SKM-1 treated with dmso at 0.1 percent for 144 hours (cell line): ENCODE measurements around the gene FAF2.
"Not testable (repeated sequence)": the region's sequence is repeated elsewhere in the genome, so short reads cannot be mapped to it uniquely, and the experiment has no call there.

Source experiments
- DNase-seq: peaks from one replicate; lab custom pipeline; 2025; ENCODE audit not compliant: unreplicated experiment; lab: John Stamatoyannopoulos, UW

Gene FAF2, protein sequence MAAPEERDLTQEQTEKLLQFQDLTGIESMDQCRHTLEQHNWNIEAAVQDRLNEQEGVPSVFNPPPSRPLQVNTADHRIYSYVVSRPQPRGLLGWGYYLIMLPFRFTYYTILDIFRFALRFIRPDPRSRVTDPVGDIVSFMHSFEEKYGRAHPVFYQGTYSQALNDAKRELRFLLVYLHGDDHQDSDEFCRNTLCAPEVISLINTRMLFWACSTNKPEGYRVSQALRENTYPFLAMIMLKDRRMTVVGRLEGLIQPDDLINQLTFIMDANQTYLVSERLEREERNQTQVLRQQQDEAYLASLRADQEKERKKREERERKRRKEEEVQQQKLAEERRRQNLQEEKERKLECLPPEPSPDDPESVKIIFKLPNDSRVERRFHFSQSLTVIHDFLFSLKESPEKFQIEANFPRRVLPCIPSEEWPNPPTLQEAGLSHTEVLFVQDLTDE

DNA sequence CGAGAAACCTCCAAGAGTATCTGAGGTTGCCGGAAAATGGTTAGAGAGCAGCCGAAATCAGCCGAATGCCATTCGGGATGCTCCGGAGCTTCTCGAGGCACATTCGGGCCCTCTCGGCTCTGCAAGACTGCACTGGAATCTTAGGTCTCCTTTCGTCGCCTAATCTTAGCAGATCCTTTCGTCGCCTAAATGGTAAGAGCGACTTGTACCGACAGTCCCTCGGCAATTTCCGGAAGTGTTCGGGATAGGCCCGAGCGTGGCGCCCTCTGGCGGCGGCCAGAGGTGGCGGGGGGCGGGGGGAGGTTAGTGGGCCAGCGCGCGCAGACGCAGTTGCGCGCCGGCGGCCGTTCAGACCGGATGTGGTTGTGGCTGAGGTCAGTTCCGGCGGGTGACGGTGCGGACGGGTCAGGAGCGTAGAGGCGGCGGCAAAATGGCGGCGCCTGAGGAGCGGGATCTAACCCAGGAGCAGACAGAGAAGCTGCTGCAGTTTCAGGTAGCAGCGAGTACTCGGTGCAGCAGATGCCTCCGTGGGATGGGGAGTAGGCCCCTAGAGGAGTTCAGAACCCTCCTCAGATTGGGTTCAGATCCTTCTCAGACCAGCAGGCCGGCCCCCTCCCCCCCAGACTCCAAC is at the start of gene FAF2:
Gene FAF2 (plus strand): TSS at position 408 of the 631 bp plus-strand sequence. CDS start 23 bp downstream, at position 431.
- DNase-seq: peak; percentile 97

DNA sequence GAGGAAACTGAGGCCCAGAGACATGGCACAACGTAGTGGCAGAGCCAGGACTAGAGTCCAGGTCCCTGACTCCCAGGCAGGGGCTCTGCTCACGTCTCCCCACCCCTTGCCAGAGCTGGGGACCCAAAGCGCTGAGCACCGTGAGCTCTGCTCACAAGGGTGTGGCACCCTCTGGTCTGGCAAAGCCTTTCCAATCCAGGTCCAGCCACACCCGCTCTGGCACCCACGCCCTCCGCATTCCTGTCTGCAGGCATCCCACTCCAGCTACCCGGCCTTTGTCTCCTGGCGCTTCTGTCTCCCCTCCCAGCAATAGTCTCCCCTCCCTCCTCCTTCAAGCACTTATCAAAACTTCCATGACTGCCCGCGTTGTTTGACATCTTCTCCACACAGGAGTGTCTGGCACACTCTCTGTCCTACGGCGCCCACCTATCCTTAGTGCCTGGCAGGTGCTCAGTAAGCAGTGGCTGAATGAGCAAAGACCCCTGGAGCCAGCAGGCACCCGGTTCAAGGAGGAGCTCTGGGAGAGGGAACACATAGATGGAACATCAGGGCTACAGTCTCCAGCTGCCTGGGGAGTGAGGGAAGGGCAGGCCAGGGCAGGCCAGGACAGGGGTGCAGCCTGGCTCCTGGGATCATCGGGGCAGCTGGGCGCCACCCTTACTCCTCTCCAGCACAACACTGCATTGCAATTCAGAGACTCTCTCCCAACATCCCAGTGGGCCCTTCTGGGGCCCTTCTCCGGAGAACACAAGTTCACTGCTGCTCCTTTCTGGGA is 47.6 kb upstream of the FAF2 start:
- DNase-seq: no peak

DNA sequence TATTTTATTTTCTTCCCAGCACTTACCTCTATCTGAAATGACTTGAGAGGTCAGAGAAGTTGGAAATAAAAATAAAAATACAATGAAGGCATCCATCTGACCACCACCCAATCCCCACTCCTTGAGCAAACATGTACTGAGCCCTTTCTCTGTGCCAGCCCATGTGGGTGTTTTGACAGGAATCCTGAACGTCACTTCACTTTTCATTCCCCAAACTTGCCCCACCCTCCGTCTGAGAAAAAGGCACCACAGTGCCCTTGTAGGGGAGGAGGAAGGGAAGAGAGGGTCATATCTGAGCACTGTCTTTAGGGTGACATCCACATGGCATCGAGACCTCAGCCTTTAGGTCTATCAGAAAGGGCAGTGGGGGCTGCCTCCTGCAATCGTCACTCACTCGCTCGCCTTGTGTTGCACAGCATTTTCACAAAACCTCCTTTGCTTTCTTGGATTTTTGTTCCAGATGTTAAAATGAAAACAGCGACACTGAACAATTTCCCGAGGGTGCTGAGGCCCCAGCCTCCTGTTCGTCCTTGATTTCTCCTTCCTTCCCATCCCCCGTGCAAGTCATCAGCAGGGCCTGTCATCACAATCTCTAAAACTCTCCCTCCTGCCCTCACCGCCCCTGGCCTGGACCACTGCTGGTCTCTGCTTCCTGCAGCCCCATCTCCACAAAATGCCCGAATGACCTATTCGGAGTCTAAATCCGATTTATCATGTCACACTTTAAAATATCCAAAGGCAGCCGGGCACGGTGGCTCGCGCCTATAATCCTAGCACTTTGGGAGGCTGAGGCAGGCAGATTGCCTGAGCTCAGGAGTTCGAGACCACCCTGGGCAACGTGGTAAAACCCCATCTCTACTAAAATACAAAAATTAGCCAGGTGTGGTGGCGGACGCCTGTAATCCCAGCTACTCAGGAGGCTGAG is 46.6 kb upstream of the FAF2 start:
- DNase-seq: no peak

GRCh38 chr5:176405656-176406435 is 42.3 kb upstream of the FAF2 start:
- DNase-seq: no peak

DNA sequence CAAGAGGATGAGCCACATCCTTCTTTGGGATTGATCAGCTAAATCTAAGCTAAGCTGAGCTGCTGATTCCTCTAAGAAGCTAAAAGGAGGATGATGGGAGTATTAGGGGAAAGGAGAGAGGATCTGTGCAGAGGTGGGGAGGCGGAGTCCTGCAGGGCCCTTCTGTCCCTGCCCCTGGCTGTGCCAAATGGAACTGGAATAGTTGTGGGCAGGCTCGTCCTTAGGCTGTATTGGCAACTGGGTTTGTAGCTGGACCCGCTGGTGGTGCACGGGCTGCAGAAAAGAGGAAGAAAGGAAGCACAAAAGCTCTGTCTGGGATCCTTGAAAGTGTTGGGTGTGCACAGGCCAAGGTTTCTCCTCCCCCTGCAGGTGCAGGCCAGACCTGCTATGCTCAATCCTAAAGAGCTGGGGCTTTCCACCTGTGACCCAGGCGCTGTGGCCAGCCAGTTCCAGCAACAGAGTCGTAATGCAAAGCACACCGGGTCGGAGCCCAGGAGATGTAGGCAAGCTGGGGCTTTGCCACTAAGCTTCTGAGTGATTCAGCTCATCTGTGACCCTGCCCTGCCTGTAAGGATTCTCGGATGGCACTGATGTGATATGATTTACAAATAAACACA is 41.6 kb upstream of the FAF2 start:
- no peak for DNase-seq

GRCh38 chr5:176407456-176408251 is 40.5 kb upstream of the FAF2 start:
- DNase-seq: no peak

DNA sequence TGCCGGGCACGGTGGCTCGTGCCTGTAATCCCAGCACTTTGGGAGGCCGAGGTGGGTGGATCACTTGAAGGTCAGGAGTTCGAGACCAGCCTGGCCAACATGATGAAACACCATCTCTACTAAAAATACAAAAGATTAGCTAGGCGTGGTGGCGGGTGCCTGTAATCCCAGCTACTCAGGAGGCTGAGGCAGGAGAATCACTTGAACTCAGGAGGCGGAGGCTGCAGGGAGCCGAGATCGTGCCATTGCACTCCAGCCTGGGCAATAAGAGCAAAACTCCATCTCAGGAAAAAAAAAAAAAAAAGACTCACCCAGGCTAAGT is 40.0 kb upstream of the FAF2 start:
- DNase-seq: not testable (repeated sequence)

DNA sequence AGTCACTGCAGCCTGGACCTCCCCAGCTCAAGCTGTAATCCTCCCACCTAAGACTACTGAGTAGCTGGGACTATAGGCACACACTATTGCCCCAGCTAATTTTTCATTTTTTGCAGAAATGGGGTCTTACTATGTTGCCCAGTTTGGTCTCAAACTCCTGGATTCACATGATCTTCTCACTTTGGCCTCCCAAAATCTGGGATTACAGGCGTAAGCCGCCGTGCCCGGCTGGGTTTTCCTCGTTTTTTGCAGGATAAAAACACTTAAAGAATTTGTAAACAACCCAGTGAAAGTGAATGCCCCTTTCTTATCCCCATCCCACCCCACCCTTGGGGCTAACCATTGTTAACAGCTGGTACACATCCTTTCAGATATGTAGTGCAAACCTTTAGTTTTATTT is 39.6 kb upstream of the FAF2 start:
- no peak for DNase-seq

GRCh38 chr5:176409765-176410164 is 38.4 kb upstream of the FAF2 start:
- DNase-seq: no peak

GRCh38 chr5:176410486-176411180 is 37.6 kb upstream of the FAF2 start:
- DNase-seq: no peak

DNA sequence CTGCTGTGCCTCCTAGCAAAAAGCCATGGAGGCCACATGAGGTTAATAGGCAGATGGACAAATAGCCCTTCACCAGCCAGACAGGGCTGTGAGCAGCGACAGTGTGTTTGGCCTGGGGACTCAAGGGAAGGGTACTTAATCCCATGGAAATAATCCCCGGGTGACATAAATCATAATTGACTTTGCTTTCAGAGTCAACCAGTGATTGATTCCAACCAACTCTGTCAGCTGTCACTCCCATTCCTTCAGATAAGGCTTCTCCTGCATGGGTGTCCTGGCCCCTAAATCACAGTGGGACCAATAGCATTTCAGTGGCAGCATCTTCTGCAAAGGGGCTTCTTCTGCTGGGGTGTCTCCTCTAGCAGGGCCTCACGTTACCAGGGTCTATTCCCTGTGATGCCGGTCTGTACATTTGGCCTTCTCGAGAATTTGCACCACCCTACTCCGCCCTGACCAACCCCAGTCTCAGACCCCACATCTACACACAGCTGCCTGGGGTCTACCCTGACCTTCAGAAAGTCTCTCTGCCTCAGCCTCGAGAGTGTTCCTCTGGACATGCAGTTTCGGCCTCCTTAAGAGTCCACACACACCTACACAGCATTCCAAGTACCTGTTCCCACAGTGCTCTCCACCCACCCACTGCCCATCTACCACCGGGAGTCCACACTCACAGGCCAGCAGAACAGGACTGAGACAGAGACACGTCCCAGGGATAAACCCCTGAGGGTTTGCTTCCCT is 35.5 kb upstream of the FAF2 start:
- no peak for DNase-seq

DNA sequence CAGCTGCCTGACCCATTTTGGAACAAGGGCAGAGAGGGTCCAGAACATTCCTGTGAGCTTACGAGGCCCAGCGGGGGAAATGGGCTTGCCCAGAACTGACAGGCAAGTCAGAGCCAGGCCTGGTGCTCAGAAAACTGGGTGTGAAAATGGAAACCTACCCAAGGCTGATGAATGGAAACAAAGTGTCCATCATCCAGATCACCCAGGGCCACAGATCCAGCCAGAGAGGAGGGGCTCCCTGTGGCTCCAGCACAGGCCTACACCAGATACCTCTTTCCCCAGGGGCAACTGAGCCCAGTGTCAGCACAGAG is 35.0 kb upstream of the FAF2 start:
- DNase-seq: no peak

GRCh38 chr5:176413709-176414191 is 34.4 kb upstream of the FAF2 start:
- no peak for DNase-seq

- no peak for DNase-seq
Observed at GRCh38 chr5:176414704-176415103, 33.5 kb upstream of the FAF2 start.

DNA sequence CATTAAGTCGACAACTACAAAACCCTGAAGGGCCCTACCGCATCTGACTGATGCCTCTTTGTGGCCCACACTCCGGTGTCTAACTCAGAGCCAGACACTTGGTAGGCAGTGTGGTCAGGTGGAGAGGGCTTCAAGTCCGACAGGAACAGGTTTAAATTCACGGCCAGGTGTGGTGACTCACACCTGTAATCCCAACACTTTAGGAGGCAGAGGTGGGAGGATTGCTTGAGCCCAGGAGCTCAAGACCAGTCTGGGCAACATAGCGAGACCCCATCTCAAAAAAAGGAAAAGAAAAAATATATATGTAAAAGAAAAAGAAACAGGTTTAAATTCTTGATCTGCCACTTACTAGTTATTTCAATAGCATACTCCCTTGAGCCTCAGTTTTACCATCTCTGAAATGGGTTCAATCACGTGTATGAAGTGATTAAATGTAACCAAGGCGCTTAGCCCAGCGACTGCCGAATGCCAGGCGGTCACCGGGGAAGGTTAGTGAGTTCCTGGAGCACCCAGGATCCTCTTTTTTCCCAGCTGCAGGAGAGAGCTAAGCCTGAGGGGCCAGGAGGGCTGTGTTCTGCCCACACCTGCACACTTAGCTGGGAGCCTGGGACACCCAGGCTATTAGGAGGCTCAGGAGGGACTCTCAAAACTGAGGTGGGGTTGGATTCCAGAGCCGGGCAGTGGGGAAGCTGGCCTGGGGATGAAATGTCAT is 32.8 kb upstream of the FAF2 start:
- no peak for DNase-seq

GRCh38 chr5:176415952-176416924 is 31.9 kb upstream of the FAF2 start, which contains the start of gene CLTB:
Gene CLTB (minus strand): TSS chr5:176416539. CDS start chr5:176416363, 176 bp downstream.
- peak; percentile 86 for DNase-seq
